22Rv1 (cell line): ENCODE data around the gene OR10A5.

Experiments used
- ZFX ChIP-seq: fragments of 450-650 bp; IDR thresholded peaks from 2 replicates; pipeline ENCODE4 v1.6.1; 2017; ENCODE audit warnings: antibody characterized with exemption, borderline replicate concordance
- TF ChIP-seq, protein P1 (sequence below): fragments of 450-650 bp; IDR thresholded peaks from 2 replicates; pipeline ENCODE4 v1.5.1; 2017; ENCODE audit warnings: mild to moderate bottlenecking

DNA sequence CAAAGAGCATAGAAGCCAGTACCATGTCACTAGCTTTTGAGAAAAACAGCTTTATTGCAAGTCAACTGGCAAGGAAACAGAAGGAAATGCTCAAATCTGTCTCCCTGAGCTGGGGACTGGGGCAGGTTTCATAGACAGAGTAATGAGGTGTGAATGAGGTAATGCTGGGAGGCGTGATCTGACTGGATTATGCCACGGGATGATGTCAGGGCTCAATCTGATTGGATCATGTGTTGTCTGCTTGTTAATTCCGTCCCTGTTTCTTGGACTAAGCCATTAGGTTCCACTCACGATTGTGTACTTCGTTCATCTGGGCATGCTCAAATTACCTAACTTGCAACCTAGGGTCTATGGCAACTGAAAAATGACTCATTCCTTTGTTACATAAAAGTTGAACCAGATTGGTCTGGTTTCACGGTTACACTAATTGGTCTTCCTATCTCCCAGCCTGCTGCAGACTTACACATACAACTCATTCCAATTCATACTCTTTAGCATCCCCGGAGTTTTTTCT, 20.2 kb upstream of the OR10A5 start:
- TF ChIP-seq, protein P1, sequence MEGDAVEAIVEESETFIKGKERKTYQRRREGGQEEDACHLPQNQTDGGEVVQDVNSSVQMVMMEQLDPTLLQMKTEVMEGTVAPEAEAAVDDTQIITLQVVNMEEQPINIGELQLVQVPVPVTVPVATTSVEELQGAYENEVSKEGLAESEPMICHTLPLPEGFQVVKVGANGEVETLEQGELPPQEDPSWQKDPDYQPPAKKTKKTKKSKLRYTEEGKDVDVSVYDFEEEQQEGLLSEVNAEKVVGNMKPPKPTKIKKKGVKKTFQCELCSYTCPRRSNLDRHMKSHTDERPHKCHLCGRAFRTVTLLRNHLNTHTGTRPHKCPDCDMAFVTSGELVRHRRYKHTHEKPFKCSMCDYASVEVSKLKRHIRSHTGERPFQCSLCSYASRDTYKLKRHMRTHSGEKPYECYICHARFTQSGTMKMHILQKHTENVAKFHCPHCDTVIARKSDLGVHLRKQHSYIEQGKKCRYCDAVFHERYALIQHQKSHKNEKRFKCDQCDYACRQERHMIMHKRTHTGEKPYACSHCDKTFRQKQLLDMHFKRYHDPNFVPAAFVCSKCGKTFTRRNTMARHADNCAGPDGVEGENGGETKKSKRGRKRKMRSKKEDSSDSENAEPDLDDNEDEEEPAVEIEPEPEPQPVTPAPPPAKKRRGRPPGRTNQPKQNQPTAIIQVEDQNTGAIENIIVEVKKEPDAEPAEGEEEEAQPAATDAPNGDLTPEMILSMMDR = no peak
- no peak for TF ChIP-seq ZFX
